Hepatocyte (in vitro differentiated cells): ENCODE data around the gene ACVR2A.

Experiments used
- EZH2 ChIP-seq: fragments of 200-600 bp; sonication (generic); IDR thresholded peaks from 2 replicates; pipeline ENCODE4 v1.6.1; 2016; ENCODE audit warnings: antibody characterized with exemption, mild to moderate bottlenecking, borderline replicate concordance
- TF ChIP-seq, protein P1 (sequence below): fragments of 200-600 bp; sonication (generic); IDR thresholded peaks from 2 replicates; pipeline ENCODE4 v1.5.1; 2016; ENCODE audit warnings: antibody characterized with exemption, mild to moderate bottlenecking; ENCODE audit not compliant: poor library complexity

DNA sequence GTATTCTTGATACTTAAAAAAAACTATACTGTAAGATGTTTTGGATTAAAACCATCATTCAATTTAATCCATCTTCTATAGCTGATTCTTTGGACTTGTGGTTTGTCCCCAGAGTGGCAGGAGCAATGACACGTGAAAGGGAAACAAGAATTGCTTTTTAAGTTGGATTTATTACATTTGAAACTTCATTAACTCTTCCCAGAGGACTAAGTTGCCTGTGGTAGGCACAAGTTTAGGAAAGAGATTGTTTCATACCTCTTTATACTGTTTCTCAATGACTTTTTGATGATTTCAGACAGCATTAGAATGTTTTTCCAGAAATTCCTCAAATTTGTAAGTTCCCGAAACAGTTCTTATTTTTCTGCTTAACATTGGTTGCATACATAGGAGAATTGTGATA is 41.3 kb downstream of the ACVR2A start:
- TF ChIP-seq EZH2 = no peak
- TF ChIP-seq, protein P1, sequence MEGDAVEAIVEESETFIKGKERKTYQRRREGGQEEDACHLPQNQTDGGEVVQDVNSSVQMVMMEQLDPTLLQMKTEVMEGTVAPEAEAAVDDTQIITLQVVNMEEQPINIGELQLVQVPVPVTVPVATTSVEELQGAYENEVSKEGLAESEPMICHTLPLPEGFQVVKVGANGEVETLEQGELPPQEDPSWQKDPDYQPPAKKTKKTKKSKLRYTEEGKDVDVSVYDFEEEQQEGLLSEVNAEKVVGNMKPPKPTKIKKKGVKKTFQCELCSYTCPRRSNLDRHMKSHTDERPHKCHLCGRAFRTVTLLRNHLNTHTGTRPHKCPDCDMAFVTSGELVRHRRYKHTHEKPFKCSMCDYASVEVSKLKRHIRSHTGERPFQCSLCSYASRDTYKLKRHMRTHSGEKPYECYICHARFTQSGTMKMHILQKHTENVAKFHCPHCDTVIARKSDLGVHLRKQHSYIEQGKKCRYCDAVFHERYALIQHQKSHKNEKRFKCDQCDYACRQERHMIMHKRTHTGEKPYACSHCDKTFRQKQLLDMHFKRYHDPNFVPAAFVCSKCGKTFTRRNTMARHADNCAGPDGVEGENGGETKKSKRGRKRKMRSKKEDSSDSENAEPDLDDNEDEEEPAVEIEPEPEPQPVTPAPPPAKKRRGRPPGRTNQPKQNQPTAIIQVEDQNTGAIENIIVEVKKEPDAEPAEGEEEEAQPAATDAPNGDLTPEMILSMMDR = no peak
